Osteocyte (in vitro differentiated cells): ENCODE measurements around the gene NPR3. TPM values are rescaled to one million over a fixed set of nuclear protein-coding genes. Genes with fewer than 3 reads are reported as not detected.

Experiments used
- DNase-seq: peaks from one replicate; pipeline ENCODE4 v3.0.0; 2021; ENCODE audit warnings: mixed read lengths; ENCODE audit not compliant: unreplicated experiment; ENCODE audit errors: extremely low spot score
- H3K27ac Mint-ChIP-seq: one replicate; pipeline ENCODE4 v1.8.0; 2021; ENCODE audit warnings: mild to moderate bottlenecking, mixed read lengths; ENCODE audit not compliant: unreplicated experiment
- H3K27me3 Mint-ChIP-seq: one replicate; pipeline ENCODE4 v1.8.0; 2021; ENCODE audit warnings: mixed read lengths; ENCODE audit not compliant: unreplicated experiment
- H3K36me3 Mint-ChIP-seq: one replicate; pipeline ENCODE4 v1.8.0; 2021; ENCODE audit warnings: mixed read lengths; ENCODE audit not compliant: unreplicated experiment
- H3K4me1 Mint-ChIP-seq: one replicate; pipeline ENCODE4 v1.8.0; 2021; ENCODE audit warnings: mixed read lengths; ENCODE audit not compliant: unreplicated experiment
- H3K4me3 Mint-ChIP-seq: one replicate; pipeline ENCODE4 v1.8.0; 2021; ENCODE audit warnings: mild to moderate bottlenecking, moderate library complexity, mixed read lengths; ENCODE audit not compliant: unreplicated experiment
- H3K9me3 Mint-ChIP-seq: one replicate; pipeline ENCODE4 v1.8.0; 2021; ENCODE audit warnings: mixed read lengths; ENCODE audit not compliant: unreplicated experiment
- total RNA-seq: library from RNA; stranded (reverse); gene quantifications from 2 replicates; pipeline ENCODE4 v1.2.1, GENCODE V29; 2021
- TF ChIP-seq, protein P1 (sequence below): fragments of 200-600 bp; sonication (generic); IDR thresholded peaks from 2 replicates; pipeline ENCODE4 v1.5.0; 2021; ENCODE audit warnings: antibody characterized with exemption, mild to moderate bottlenecking, moderate library complexity

NPR3 gene
- total RNA-seq, 1 donor from 2014 or later = 97.4 TPM

DNA sequence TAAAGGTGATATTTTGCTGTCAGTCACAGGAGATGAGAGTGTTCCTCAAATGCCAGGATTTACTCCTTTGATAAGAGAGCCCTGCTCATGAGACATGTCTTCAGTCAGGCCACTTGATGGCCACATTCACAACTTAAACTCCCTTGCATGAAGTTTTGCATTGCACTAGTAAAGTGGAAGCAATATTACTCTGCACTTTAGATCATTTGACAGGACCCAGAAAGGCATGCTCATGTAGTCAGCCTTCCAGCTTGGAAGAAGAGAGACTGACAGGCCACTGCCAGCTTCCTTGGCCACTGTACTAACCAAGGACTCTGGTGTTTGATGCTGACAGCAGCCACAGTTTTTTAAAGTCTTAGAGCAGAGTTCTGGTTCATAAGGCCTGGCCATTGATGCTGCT is 42.6 kb downstream of the NPR3 start:
- Mint-ChIP-seq H3K4me1 (peaks cover 23% of the 10 kb centered on the region), H3K36me3 (peaks cover 42% of the 10 kb centered on the region), H3K27ac (peak overlapping the region; percentile 31), H3K9me3 (peaks cover 10% of the 10 kb centered on the region), H3K27me3 (no peaks in the 10 kb centered on the region), H3K4me3 (no peak overlapping the region)
- no peak for DNase-seq
- TF ChIP-seq, protein P1, sequence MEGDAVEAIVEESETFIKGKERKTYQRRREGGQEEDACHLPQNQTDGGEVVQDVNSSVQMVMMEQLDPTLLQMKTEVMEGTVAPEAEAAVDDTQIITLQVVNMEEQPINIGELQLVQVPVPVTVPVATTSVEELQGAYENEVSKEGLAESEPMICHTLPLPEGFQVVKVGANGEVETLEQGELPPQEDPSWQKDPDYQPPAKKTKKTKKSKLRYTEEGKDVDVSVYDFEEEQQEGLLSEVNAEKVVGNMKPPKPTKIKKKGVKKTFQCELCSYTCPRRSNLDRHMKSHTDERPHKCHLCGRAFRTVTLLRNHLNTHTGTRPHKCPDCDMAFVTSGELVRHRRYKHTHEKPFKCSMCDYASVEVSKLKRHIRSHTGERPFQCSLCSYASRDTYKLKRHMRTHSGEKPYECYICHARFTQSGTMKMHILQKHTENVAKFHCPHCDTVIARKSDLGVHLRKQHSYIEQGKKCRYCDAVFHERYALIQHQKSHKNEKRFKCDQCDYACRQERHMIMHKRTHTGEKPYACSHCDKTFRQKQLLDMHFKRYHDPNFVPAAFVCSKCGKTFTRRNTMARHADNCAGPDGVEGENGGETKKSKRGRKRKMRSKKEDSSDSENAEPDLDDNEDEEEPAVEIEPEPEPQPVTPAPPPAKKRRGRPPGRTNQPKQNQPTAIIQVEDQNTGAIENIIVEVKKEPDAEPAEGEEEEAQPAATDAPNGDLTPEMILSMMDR = peak; percentile 44

DNA sequence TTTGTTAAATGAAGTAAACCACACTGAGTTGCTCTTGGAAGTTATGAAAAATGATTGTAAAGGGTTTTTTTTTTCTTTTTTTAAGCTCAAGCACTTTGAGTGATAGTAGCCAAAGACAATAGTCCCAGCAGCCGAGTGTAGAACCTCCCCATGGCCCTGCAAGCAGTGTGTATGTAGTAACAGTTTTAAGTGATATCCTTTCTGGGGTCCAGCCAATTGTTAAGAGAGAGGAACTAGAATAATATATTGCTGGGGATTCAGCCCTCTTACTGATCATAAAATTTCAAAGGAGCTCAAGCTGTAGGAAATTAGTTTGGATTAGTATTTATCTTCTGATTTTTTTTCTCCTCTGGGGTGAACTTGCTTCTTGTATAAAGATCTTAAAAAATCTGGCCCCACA is 43.2 kb downstream of the NPR3 start:
- Mint-ChIP-seq H3K27ac (no peak overlapping the region), H3K9me3 (peaks cover 10% of the 10 kb centered on the region), H3K27me3 (no peaks in the 10 kb centered on the region), H3K4me1 (peaks cover 28% of the 10 kb centered on the region), H3K4me3 (no peak overlapping the region), H3K36me3 (peaks cover 39% of the 10 kb centered on the region)
- TF ChIP-seq, protein P1 = no peak
- DNase-seq = no peak

DNA sequence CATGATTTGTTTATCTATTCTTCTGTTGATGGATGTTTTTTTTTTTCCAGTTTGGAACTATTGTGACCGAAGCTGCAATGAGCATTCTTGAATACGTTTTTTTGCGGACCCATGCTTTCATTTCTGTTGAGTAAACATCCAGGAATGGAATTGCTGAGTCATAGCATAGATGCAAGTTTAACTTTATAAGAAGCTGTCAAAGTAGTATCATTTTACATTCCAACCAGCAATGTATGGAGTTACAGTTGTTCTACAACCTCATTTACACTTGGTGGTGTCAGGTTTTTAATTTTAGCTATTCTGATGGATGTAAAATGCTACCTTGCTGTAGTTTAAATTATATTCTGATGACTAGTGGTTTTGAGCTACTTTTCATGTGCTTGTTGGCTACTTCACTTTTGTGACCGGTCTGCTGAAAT is 49.0 kb downstream of the NPR3 start:
- H3K4me3 Mint-ChIP-seq = peak overlapping the region; percentile 74
- H3K27me3 Mint-ChIP-seq = no peaks in the 10 kb centered on the region
- H3K27ac Mint-ChIP-seq = peak overlapping the region; percentile 96
- H3K36me3 Mint-ChIP-seq = peaks cover 29% of the 10 kb centered on the region
- TF ChIP-seq, protein P1 = no peak
- no peaks in the 10 kb centered on the region for H3K9me3 Mint-ChIP-seq
- DNase-seq = no peak
- peaks cover 31% of the 10 kb centered on the region for H3K4me1 Mint-ChIP-seq

DNA sequence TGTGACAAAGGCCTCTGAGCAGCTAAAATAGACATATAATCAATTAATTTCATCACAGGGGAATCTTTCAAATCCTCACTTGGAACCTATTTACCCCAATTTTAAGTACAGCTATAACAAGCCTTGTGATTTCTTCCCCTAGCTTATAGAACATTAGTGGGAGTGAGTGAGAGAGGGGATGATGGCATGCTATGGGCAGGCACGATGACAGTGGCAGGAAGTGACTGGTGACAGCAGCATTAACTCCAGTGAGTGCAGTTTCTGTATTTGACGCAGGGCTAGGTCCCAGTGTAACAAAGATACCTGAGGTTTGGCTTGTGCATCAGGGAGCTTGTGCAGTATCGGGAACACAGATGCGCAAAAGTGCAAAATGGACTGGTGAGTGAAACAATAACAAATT is 54.1 kb downstream of the NPR3 start:
- no peak for DNase-seq
- H3K36me3 Mint-ChIP-seq = peaks cover 35% of the 10 kb centered on the region
- H3K4me3 Mint-ChIP-seq = no peak overlapping the region
- H3K9me3 Mint-ChIP-seq = no peaks in the 10 kb centered on the region
- H3K27ac Mint-ChIP-seq = no peak overlapping the region
- TF ChIP-seq, protein P1 = no peak
- H3K27me3 Mint-ChIP-seq = no peaks in the 10 kb centered on the region
- peaks cover 39% of the 10 kb centered on the region for H3K4me1 Mint-ChIP-seq

DNA sequence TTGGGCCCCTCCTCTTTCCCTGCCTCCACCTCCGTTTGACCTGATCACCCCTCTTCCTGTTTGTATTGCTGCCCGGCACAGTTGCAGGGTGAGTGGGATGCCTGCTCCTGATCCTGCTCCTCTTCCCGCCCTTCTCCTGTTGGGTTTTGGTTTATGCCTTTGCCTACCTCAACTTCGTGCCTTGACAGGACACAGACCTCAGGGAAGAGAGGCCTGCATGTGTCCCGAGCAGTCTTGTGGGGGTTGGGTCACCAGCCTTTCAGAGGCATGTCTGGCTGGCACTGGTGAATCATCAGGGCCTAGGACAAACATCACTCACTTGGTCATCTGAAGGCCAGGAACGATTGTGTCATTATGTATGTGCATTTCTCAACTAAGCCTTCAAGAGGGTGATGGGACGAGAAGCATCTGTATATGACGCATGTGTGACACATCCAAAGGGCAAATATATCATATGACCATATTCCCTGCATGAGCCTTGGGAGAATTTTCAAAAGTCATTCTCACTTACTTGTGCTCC is 56.9 kb downstream of the NPR3 start:
- TF ChIP-seq, protein P1 = no peak
- peaks cover 30% of the 10 kb centered on the region for H3K36me3 Mint-ChIP-seq
- H3K4me1 Mint-ChIP-seq = peaks cover 39% of the 10 kb centered on the region
- H3K4me3 Mint-ChIP-seq = peak overlapping the region; percentile 37
- no peaks in the 10 kb centered on the region for H3K9me3 Mint-ChIP-seq
- H3K27ac Mint-ChIP-seq = peak overlapping the region; percentile 81
- no peaks in the 10 kb centered on the region for H3K27me3 Mint-ChIP-seq
- no peak for DNase-seq
